SJCRH30 (cell line): ENCODE data around the gene ZNF462. TPM values are rescaled to one million over a fixed set of nuclear protein-coding genes. Genes with fewer than 3 reads are reported as not detected.
A peak's percentile ranks its signal among the peaks of the same experiment; 100 is the strongest.

Experiments used
- DNase-seq, 2 experiments: peaks; one replicate each; pipeline ENCODE4 v3.0.0-alpha.2; 2015 to 2020
- H3K27ac ChIP-seq: fragments of 250-450 bp; sonication (Bioruptor Pico); 2 replicates; pipeline ENCODE4 v1.5.1; 2020; ENCODE audit warnings: mild to moderate bottlenecking, moderate library complexity
- H3K27me3 ChIP-seq: fragments of 250-450 bp; sonication (Bioruptor Pico); 2 replicates; pipeline ENCODE4 v1.5.1; 2020; ENCODE audit warnings: mild to moderate bottlenecking, moderate library complexity
- H3K36me3 ChIP-seq: fragments of 250-450 bp; sonication (Bioruptor Pico); 2 replicates; pipeline ENCODE4 v1.5.1; 2020; ENCODE audit warnings: mild to moderate bottlenecking, moderate library complexity
- H3K4me1 ChIP-seq: fragments of 250-450 bp; sonication (Bioruptor Pico); 2 replicates; pipeline ENCODE4 v1.5.1; 2020; ENCODE audit warnings: mild to moderate bottlenecking, moderate library complexity
- H3K4me3 ChIP-seq: fragments of 250-450 bp; sonication (Bioruptor Pico); 2 replicates; pipeline ENCODE4 v1.5.1; 2020; ENCODE audit warnings: mild to moderate bottlenecking, moderate library complexity
- H3K9me3 ChIP-seq: fragments of 250-450 bp; sonication (Bioruptor Pico); replicated peaks from 2 replicates; pipeline ENCODE4 v1.5.1; 2020; ENCODE audit warnings: mild to moderate bottlenecking, moderate library complexity
- total RNA-seq: library from RNA; depleted of rRNA; stranded (reverse); fragments of >200 nt; shearing (Covaris generic); gene quantifications from 2 replicates; pipeline ENCODE4 v1.2.3, GENCODE V29; 2014

ZNF462 gene
- total RNA-seq, 1 experiment from 2014 or later = 26.8 TPM

DNA sequence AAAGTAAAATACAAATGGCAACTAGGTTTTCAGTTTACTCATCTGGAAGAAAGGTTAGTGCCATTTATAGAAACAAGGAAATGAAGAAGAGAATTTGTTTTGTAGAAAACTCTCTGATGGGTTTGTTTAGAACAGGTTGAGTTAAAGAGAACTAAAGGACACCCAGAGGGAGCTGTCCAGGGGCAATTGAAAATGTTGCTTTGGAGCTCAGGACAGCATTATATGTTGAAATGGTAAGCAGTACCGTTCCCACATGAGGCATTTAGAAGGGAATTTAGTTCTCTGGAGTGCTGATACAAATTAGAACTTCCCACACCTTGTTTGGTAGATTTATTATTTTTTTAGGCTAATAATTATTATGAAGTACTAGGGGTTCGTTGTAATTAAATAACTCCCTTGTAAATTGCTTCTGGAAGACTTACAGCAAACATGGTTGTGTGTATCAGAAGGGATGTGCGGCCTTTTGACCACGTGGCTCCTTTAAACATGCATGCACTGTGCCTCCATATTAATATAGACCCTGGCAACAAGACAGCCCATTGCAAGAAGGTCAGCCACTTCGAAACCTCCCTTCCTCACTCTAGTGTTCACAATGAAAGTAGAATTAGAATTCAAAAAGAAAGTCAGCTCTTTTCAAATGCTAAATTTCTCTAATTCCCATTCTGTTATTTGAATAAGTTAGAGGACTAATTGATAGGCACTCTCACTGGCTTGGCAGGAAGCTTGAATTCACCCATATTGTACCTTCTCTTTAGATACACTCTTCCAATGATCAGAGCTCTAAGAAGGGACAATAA lies 71.7 kb downstream of the ZNF462 start:
- Histone ChIP-seq H3K4me1 (no peaks in the 10 kb centered on the region), H3K4me3 (no peak overlapping the region), H3K9me3 (no peaks in the 10 kb centered on the region), H3K36me3 (peaks cover 54% of the 10 kb centered on the region), H3K27me3 (no peaks in the 10 kb centered on the region), H3K27ac (no peak overlapping the region)
- DNase-seq = no peak

- Histone ChIP-seq H3K27ac (no peak overlapping the region), H3K27me3 (no peaks in the 10 kb centered on the region), H3K4me3 (no peak overlapping the region), H3K4me1 (no peaks in the 10 kb centered on the region), H3K9me3 (no peaks in the 10 kb centered on the region), H3K36me3 (peaks cover 41% of the 10 kb centered on the region)
- DNase-seq = no peak
Measured at GRCh38 chr9:106936680-106937079, 73.7 kb downstream of the ZNF462 start.

GRCh38 chr9:106941916-106942315 lies 79.0 kb downstream of the ZNF462 start:
- H3K4me1 ChIP-seq = no peaks in the 10 kb centered on the region
- no peaks in the 10 kb centered on the region for H3K9me3 ChIP-seq
- H3K27me3 ChIP-seq = no peaks in the 10 kb centered on the region
- H3K4me3 ChIP-seq = no peak overlapping the region
- H3K27ac ChIP-seq = no peak overlapping the region
- H3K36me3 ChIP-seq = peaks cover 17% of the 10 kb centered on the region
- no peak for DNase-seq

- H3K9me3 ChIP-seq = no peaks in the 10 kb centered on the region
- H3K27ac ChIP-seq = no peak overlapping the region
- H3K4me1 ChIP-seq = no peaks in the 10 kb centered on the region
- DNase-seq = no peak
- no peaks in the 10 kb centered on the region for H3K27me3 ChIP-seq
- peaks cover 7% of the 10 kb centered on the region for H3K36me3 ChIP-seq
- no peak overlapping the region for H3K4me3 ChIP-seq
Measured at GRCh38 chr9:106945727-106946660, 83.0 kb downstream of the ZNF462 start.

DNA sequence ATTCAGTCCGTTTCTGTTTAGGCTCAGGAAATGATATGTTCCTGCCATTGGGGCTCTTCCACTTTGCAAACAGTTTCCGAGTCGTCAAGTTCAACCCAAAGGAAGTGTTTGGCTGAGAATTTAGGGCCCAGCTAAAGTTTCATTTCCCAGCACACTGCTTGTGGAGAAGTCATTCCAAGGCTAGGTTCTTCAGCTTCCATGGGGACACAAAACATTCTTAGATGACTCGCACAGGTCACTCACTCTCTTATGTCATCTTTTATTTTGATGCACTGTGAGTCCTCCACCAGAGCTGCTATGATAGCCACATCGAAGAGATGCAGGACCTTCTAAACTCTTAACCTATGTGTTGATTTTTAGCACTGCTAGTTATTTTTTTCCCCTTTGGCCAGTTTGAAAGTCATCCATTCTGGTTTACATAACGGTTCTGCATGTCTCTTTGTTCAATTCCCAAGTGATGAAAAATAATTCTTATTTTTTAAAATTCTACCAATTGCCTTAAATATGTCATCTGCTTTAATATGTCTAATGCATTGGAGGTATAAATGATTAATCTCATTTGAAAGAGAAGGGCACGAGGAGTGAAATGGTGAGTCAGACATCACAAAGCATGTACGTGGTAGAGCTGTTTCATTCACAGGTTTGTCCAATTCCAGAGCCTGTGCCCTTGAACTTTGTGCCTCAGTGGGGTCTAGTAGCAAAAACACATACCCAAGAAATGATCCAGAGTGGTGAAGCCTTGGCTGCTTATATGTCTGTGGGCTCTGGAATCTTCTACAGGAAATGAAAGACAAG lies 84.3 kb downstream of the ZNF462 start:
- no peak for DNase-seq
- H3K4me1 ChIP-seq = no peaks in the 10 kb centered on the region
- H3K9me3 ChIP-seq = no peaks in the 10 kb centered on the region
- peaks cover 7% of the 10 kb centered on the region for H3K36me3 ChIP-seq
- H3K27me3 ChIP-seq = no peaks in the 10 kb centered on the region
- no peak overlapping the region for H3K27ac ChIP-seq
- H3K4me3 ChIP-seq = no peak overlapping the region

DNA sequence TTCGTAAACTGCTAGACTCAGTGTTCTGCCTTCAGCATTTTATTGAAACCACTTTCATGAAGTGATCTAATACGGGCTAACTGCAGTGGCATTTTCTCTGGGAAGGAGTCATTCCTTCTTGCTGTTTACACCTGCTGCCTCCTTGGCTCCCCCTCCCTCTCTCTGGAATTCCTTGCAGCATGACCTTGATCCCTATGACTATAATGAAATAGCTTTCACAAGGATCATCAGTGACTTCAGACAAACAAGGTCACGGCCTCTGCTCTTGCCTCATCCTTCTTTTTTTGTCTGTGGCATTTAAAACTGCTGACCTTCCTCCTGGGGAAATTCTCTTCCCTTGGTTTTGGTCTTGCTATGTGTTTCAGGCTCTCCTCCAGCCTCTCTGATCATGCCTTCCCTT lies 90.2 kb downstream of the ZNF462 start:
- peak in 1 of 2 experiments; percentile 8 for DNase-seq
- no peaks in the 10 kb centered on the region for H3K9me3 ChIP-seq
- no peaks in the 10 kb centered on the region for H3K4me1 ChIP-seq
- H3K36me3 ChIP-seq = peaks cover 3% of the 10 kb centered on the region; the same call in 1 of the 2 replicates
- H3K27me3 ChIP-seq = no peaks in the 10 kb centered on the region
- H3K4me3 ChIP-seq = no peak overlapping the region
- H3K27ac ChIP-seq = no peak overlapping the region

DNA sequence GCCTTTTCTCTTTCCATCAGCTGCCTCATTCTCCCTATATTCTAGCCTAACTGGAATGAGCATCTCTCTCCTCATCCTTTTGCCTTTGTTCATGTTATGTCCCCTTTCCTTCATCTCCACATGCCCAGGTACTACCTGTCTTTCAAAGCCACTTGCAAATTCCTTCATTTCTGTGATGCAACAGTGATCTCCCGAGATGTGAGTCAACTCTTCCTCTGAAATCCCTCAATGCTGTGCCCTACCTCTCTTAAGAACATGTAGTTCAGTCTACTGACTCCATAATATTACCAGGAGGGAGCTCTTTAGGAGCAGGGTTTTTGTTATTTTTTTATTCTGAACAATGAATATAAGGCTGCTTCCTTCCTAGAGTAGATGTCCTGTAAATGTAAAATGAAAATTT lies 91.6 kb downstream of the ZNF462 start:
- Histone ChIP-seq H3K36me3 (peaks cover 7% of the 10 kb centered on the region; the same call in 1 of the 2 replicates), H3K4me1 (no peaks in the 10 kb centered on the region), H3K9me3 (no peaks in the 10 kb centered on the region), H3K27ac (no peak overlapping the region), H3K27me3 (no peaks in the 10 kb centered on the region), H3K4me3 (no peak overlapping the region)
- no peak for DNase-seq

- H3K27ac ChIP-seq = no peak overlapping the region
- no peaks in the 10 kb centered on the region for H3K4me1 ChIP-seq
- no peak overlapping the region for H3K4me3 ChIP-seq
- no peaks in the 10 kb centered on the region for H3K9me3 ChIP-seq
- no peaks in the 10 kb centered on the region for H3K27me3 ChIP-seq
- DNase-seq = no peak
- H3K36me3 ChIP-seq = peaks cover 9% of the 10 kb centered on the region; the same call in 1 of the 2 replicates
Measured at GRCh38 chr9:106954974-106955850, 92.2 kb downstream of the ZNF462 start.

DNA sequence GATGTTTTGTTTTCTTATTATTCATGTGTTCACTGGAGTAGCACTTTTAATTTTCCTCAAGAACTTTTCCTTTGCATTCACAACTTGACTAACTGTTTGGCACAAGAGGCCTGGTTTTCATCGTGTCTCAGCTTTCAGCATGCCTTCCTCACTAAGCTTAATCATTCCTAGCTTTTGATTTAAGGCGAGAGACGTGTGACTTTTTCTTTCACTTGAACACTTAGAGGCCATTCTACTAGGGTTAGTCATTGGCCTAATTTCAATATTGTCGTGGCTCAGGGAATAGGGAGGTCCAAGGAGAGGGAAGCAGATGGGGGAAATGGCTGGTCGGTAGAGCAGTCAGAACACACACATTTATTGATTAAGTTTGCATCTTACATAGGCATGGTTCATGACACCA lies 94.0 kb downstream of the ZNF462 start:
- Histone ChIP-seq H3K36me3 (peaks cover 12% of the 10 kb centered on the region), H3K4me1 (no peaks in the 10 kb centered on the region), H3K27ac (no peak overlapping the region), H3K9me3 (no peaks in the 10 kb centered on the region), H3K27me3 (no peaks in the 10 kb centered on the region), H3K4me3 (no peak overlapping the region)
- no peak for DNase-seq

DNA sequence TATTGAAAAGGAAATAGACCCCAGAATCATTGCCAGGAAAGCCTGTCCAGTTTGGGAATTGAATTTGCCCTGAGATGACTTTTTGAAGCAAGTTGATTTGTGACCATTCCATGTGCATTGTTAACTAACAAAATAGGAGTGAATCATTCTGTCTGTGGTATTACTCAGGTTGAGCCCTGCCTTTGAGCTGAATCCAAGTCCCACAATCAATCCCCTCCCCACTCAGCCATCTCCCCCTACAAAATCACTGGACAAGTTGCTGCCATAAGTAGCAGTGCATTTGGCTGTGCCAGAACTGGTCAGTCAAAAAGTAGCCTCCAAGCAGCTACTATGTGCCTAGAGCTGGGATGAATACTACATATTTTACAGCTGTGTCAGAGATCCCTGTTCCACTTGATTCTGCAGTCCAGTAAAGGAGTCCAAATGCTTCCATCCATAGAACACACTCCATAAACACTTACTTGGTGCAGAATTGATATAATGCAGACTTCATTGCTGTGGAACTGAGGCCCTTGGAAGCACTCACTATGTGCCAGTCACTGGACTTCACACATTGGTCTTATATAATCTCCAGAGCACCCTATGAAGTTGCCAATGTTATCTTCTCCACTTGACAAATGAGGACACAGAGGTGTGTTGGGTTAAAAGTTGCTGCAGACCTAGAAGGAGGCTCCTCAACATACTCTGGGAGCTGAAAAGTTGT lies 96.1 kb downstream of the ZNF462 start:
- H3K27ac ChIP-seq = no peak overlapping the region
- H3K4me3 ChIP-seq = no peak overlapping the region
- H3K36me3 ChIP-seq = peaks cover 12% of the 10 kb centered on the region
- no peaks in the 10 kb centered on the region for H3K9me3 ChIP-seq
- DNase-seq = no peak
- no peaks in the 10 kb centered on the region for H3K4me1 ChIP-seq
- H3K27me3 ChIP-seq = no peaks in the 10 kb centered on the region

GRCh38 chr9:106960258-106960657 lies 97.3 kb downstream of the ZNF462 start:
- Histone ChIP-seq H3K9me3 (no peaks in the 10 kb centered on the region), H3K36me3 (peaks cover 15% of the 10 kb centered on the region), H3K27ac (no peak overlapping the region), H3K4me1 (no peaks in the 10 kb centered on the region), H3K4me3 (no peak overlapping the region), H3K27me3 (no peaks in the 10 kb centered on the region)
- no peak for DNase-seq

DNA sequence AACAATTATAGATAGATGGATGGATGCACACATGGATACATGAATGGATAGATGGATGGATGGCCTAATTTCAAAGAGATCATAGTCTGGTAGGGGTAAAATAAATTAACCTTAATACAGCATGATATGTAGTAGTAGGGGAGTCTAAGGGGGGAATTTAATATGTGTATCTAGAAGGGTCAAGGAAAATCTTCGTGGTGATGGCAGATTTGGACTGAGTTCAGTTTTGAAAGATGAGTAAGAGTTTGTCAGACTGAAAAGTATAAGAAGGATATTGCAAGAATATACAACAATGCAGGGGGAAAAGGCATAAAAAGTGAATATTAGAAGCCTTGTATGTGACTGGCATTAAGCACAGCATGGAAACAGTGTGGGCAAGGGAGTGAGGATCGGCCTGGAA lies 98.7 kb downstream of the ZNF462 start:
- Histone ChIP-seq H3K27ac (no peak overlapping the region), H3K9me3 (no peaks in the 10 kb centered on the region), H3K4me1 (no peaks in the 10 kb centered on the region), H3K27me3 (no peaks in the 10 kb centered on the region), H3K4me3 (no peak overlapping the region), H3K36me3 (peaks cover 15% of the 10 kb centered on the region)
- DNase-seq = no peak

- peaks cover 15% of the 10 kb centered on the region for H3K36me3 ChIP-seq
- no peaks in the 10 kb centered on the region for H3K4me1 ChIP-seq
- no peaks in the 10 kb centered on the region for H3K9me3 ChIP-seq
- no peak overlapping the region for H3K27ac ChIP-seq
- no peak overlapping the region for H3K4me3 ChIP-seq
- no peaks in the 10 kb centered on the region for H3K27me3 ChIP-seq
- no peak for DNase-seq
Measured at GRCh38 chr9:106962122-106962521, 99.2 kb downstream of the ZNF462 start.
